ENCODE results near the gene HABP4. TPM values are rescaled to one million over a fixed set of nuclear protein-coding genes. Genes with fewer than 3 reads are reported as not detected.

HABP4 gene
- 7.1 and 7.8 TPM in 2 replicates for total RNA-seq

DNA sequence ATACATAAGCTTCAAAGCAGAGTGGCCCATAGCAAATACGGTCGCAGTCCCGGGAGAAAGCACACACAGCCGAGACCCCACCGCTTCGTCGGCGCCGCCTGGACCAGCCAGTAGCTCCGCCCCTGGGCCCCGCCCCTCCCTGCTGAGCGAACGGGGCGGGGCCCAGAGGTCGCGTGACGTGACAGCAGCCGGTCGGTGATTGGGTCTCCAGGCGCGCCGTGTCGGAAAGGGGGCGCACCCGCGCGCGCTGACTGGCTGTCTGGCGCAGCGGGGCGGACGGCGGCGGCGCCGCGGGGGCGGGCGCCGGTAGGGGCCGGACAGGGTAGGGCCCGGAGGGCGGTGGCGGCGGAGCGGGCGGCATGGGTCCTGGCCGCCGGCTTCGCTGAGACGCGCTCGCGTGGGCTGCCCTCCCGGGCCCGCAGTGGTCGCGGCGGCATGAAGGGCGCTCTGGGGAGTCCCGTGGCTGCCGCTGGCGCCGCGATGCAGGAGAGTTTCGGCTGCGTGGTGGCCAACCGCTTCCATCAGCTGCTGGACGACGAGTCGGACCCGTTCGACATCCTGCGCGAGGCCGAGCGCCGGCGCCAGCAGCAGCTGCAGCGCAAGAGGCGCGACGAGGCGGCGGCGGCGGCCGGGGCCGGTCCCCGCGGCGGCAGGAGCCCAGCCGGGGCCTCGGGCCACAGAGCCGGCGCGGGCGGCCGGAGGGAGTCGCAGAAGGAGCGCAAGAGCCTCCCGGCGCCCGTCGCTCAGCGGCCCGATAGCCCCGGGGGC lies at the start of gene HABP4:
HABP4 (plus strand) TSS at position 325 of the 768 bp plus-strand sequence; CDS start at position 436, 111 bp downstream.

DNA sequence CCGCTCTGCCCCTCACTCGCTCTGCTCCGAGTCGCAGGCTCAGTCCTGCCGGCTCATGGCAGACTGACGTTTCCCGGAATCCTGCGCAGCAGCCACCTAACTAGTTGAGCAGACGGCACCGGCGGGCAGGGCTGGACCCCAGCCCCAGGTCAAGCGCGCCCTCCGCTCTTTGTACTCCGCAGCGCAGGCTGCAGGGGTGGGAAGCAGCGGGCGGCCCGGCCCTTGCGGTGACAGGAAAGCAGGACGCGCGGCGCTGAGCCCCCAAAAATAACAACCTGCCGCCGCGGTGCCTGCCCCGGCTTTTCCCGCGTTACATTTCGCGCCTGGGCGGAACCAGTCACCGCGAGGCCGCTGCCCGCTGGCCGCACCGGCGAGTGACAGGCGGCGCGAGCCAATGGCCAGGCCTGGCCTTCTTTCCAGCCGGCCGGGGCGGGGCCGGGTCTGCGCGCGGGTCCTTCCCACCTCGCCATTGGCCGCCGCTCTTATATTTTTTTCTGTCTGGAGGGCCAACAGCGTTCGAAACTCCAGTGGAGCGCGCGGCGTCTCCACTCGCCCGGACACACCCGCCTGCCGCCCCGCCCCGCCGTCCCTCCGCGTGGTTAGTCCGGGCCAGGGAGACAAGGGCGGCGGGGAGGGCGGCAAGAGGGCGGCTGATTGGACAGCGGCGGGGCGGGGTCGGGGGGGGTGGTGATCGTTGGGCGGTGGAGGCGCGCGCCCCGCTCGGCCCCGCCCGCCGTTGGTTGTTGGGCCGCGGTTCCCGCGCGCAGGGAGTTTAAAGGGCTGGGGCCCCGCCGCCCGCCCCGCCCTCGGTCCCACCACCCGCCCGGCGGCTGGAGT lies 31.7 kb upstream of the HABP4 start, which contains the start of gene ZNF367:
ZNF367 (minus strand) TSS at position 288 of the 837 bp plus-strand sequence. CDS start 338 bp downstream, outside the sequence.

Other genes starting within 250 kb of the HABP4 start
- gene HSD17B3, start 148.0 kb upstream of the HABP4 start, total RNA-seq = not detected in 2 replicates
- gene SLC35D2, start 66.5 kb upstream of the HABP4 start, total RNA-seq = 17.2 and 23.4 TPM in 2 replicates
- gene ZNF367, start 31.8 kb upstream of the HABP4 start, total RNA-seq = 4.9 and 6.7 TPM in 2 replicates
- gene CDC14B, start 169.7 kb downstream of the HABP4 start, total RNA-seq = 1.6 and 2.4 TPM in 2 replicates
- gene PRXL2C, start 205.1 kb downstream of the HABP4 start, total RNA-seq = 12.0 and 16.1 TPM in 2 replicates